Left forelimb (tissue), 1 donor: ENCODE data around the gene IL17A.

Source experiments
- DNase-seq: peaks from one replicate; pipeline ENCODE4 v3.0.0-alpha.2; 2018; ENCODE audit warnings: low spot score

Gene IL17A

GRCh38 chr6:52186075-52186474, at the start of gene IL17A:
Gene IL17A, plus strand, starts transcription at chr6:52186375. Its CDS starts 57 bp downstream, at chr6:52186432.
- no peak for DNase-seq

- no peak for DNase-seq
Observed at GRCh38 chr6:52136934-52137467, 49.2 kb upstream of the IL17A start.

- DNase-seq: no peak
Observed at GRCh38 chr6:52138284-52138683, 47.9 kb upstream of the IL17A start.

GRCh38 chr6:52139985-52140680, 46.0 kb upstream of the IL17A start:
- no peak for DNase-seq

GRCh38 chr6:52141596-52141995, 44.6 kb upstream of the IL17A start:
- no peak for DNase-seq

GRCh38 chr6:52142556-52142955, 43.6 kb upstream of the IL17A start:
- no peak for DNase-seq

- no peak for DNase-seq
Observed at GRCh38 chr6:52143551-52143950, 42.6 kb upstream of the IL17A start.

GRCh38 chr6:52144196-52145076, 41.7 kb upstream of the IL17A start:
- DNase-seq: no peak

- no peak for DNase-seq
Observed at GRCh38 chr6:52146851-52147445, 39.2 kb upstream of the IL17A start.

- DNase-seq: no peak
Observed at GRCh38 chr6:52149076-52149475, 37.1 kb upstream of the IL17A start.

GRCh38 chr6:52149949-52150348, 36.2 kb upstream of the IL17A start:
- DNase-seq: no peak

- DNase-seq: no peak
Observed at GRCh38 chr6:52152070-52152423, 34.1 kb upstream of the IL17A start.

GRCh38 chr6:52152711-52153160, 33.4 kb upstream of the IL17A start:
- DNase-seq: no peak

GRCh38 chr6:52154381-52154780, 31.8 kb upstream of the IL17A start:
- DNase-seq: no peak

- no peak for DNase-seq
Observed at GRCh38 chr6:52155791-52156576, 30.2 kb upstream of the IL17A start.

GRCh38 chr6:52157301-52157941, 28.8 kb upstream of the IL17A start:
- no peak for DNase-seq

GRCh38 chr6:52160472-52161104, 25.6 kb upstream of the IL17A start:
- DNase-seq: no peak

GRCh38 chr6:52161689-52162438, 24.3 kb upstream of the IL17A start:
- no peak for DNase-seq

GRCh38 chr6:52162940-52163908, 23.0 kb upstream of the IL17A start:
- DNase-seq: no peak
